HG02870 (cell line): Measurements from ENCODE around the gene APOE.
"Not testable (repeated sequence)": the region's sequence is repeated elsewhere in the genome, so short reads cannot be mapped to it uniquely, and the experiment has no call there.

Experiments used
- ATAC-seq: cut with Tn5 transposase; IDR thresholded peaks from one replicate; pipeline ENCODE4 v1.9.1; 2021; ENCODE audit warnings: mild to moderate bottlenecking, moderate library complexity; ENCODE audit not compliant: unreplicated experiment

Gene APOE

GRCh38 chr19:44883922-44884321, 21.7 kb upstream of the APOE start:
- no peak for ATAC-seq

- no peak for ATAC-seq
Measured at GRCh38 chr19:44884566-44884965, 21.0 kb upstream of the APOE start.

- ATAC-seq = no peak
Measured at GRCh38 chr19:44886141-44886540, 19.5 kb upstream of the APOE start.

GRCh38 chr19:44887648-44888047, 17.9 kb upstream of the APOE start:
- no peak for ATAC-seq

GRCh38 chr19:44888335-44888734, 17.3 kb upstream of the APOE start:
- not testable (repeated sequence) for ATAC-seq

GRCh38 chr19:44889830-44890365, 15.7 kb upstream of the APOE start:
- no peak for ATAC-seq

GRCh38 chr19:44890366-44891015, 15.1 kb upstream of the APOE start:
- ATAC-seq = peak; percentile 78

- ATAC-seq = peak; percentile 64
Measured at GRCh38 chr19:44891016-44891882, 14.3 kb upstream of the APOE start, which contains the start of gene TOMM40. TSS of gene TOMM40 (plus strand) at chr19:44891254. CDS start at chr19:44891416, 162 bp downstream.

- no peak for ATAC-seq
Measured at GRCh38 chr19:44892932-44893331, 12.7 kb upstream of the APOE start.

GRCh38 chr19:44893332-44894051, 12.1 kb upstream of the APOE start:
- no peak for ATAC-seq

GRCh38 chr19:44894052-44894400, 11.6 kb upstream of the APOE start:
- ATAC-seq = no peak

GRCh38 chr19:44894946-44895345, 10.7 kb upstream of the APOE start:
- no peak for ATAC-seq

GRCh38 chr19:44897835-44898234, 7.8 kb upstream of the APOE start:
- no peak for ATAC-seq

- ATAC-seq = no peak
Measured at GRCh38 chr19:44900328-44901244, 5.0 kb upstream of the APOE start.

- ATAC-seq = no peak
Measured at GRCh38 chr19:44903216-44903601, 2.4 kb upstream of the APOE start.

- no peak for ATAC-seq
Measured at GRCh38 chr19:44903602-44904425, 1.8 kb upstream of the APOE start.

GRCh38 chr19:44904426-44904994, 1.1 kb upstream of the APOE start:
- ATAC-seq = no peak

GRCh38 chr19:44907613-44908012, 2.0 kb downstream of the APOE start:
- no peak for ATAC-seq
